Umbilical cord (tissue), 2 donors: ENCODE data around the gene DOP1B. TPM values are rescaled to one million over a fixed set of nuclear protein-coding genes. Genes with fewer than 3 reads are reported as not detected.
"Not testable (repeated sequence)": the region's sequence is repeated elsewhere in the genome, so short reads cannot be mapped to it uniquely, and the experiment has no call there.

Experiments
- DNase-seq: peaks from one replicate; pipeline ENCODE4 v3.0.0-alpha.2; 2015; ENCODE audit warnings: low spot score
- total RNA-seq: library from RNA; depleted of rRNA; stranded (reverse); fragments of >200 nt; gene quantifications from one replicate; pipeline ENCODE4 v1.2.3, GENCODE V29; 2014; ENCODE audit warnings: low replicate concordance; ENCODE audit not compliant: insufficient read depth

DOP1B gene
- total RNA-seq, 1 donor from 2014 or later, result 13.2 TPM

DNA sequence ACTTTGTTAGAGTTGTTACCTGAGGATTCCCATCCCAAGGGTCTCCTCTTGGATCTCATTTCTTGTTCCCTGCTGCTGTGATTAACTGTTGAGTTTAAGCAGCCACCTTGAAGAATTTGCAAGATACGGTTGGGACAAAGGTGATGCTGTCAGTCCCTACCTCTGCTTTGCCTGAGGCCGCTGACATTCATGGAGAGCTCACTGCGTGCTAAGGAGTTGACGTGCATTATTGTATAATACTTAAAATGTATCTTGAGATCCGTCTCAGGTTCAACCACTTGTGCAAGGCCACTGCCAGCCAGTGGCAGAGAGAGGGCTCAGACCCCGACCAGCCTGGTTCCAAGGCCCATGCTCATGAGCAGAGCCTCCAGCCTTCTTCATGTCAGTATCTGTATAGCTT is 14.2 kb downstream of the DOP1B start:
- no peak for DNase-seq

DNA sequence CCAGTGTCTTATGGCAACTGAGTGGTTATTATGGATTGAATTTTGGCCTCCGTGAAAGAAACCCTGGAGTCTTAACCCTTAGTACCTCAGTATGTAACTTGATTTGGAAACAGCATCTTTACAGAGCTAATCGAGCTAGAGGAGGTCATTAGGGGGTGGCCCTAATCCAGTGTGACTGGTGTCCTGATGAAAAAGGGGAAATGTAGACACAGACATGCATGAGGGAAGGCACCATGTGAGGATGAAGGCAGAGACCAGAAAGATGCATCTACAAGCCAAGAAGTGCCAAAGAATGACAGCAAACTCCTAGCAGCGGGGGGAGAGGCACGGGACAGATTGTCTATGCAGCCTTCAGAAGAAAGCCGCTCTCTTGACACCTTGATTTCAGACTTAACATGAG is 14.7 kb downstream of the DOP1B start:
- no peak for DNase-seq

DNA sequence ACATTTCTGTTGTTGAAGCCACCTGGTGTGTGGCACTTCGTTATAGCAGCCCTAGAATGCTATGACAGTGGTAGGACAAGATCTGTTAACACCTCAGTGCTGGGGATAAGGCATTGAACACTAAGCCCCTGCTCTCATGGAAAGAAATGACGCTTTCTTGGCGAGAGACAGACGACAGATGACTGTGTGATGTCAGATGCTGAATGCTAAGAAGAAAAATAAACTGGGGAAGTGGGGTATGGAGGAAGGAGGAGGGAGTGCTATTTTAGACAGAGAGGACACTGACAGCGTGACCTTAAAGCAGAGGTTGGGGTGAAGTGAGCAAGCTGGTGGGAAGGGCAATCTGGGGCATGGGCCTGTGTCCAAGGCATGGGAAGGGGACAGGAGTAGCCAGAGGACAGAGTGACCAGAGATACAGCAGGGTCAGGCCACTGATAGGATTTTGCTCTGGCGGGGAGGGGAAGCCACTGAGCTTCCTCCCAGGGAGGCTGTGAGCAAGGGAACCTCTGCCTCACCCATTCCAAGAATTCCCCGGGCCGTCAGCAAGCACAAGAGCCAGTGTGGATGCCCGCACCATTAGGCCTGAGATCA is 15.2 kb downstream of the DOP1B start:
- no peak for DNase-seq

DNA sequence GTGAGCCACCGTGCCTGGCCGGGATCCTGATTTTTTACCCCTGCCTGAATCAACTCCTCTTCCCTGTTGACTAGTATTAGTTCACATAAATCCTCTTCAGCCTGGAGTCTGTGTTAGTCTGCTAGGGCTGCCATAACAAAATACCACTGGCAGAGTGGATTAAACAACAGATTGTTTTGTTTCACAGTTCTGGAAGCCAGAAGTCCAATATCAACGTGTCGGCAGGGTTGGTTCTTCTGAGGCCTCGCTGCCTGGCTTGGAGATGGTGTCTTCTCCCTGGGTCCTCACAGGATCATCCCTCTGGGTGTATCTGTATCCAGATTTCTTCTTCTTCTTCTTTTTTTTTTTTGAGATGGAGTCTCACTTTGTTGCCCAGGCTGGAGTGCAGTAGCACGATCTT is 18.2 kb downstream of the DOP1B start:
- DNase-seq, result no peak

DNA sequence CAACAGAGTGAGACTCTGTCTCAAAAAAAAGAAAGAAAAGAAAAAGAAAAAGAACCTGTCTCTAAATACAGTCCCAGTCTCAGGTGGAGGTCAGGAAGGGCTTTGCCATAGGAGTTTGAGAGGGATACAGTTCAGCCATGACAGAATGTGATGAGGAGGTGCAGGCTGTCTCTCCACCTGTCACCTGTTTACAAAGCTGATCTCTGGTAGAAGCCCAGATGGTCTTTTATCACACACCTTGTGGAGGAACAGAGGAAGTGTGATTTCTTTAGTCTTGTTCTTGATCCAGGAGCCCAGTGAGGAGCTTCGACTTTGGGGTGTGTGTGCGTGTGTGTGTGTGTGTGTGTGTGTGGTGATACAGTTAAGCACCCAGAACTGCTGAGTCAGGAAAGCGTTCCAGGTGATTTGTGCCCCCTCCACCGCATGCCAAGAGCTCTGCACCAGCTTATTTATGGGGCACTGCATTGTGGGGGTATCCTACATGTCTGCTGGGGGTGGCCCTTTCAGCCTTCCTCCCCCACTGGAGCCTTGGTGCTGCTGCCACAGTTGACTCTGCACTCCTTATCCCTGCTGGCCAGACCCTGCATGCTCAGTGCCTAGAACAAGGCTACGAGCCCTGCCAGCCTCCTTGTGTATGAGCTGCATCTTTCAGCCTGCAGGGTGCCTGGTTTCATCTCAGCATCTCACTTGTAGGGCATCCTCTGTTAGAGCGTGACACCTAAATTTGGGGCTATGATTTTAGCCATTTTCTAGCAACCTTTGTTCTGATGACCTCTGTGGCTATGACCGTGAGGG is 19.3 kb downstream of the DOP1B start:
- no peak for DNase-seq

DNA sequence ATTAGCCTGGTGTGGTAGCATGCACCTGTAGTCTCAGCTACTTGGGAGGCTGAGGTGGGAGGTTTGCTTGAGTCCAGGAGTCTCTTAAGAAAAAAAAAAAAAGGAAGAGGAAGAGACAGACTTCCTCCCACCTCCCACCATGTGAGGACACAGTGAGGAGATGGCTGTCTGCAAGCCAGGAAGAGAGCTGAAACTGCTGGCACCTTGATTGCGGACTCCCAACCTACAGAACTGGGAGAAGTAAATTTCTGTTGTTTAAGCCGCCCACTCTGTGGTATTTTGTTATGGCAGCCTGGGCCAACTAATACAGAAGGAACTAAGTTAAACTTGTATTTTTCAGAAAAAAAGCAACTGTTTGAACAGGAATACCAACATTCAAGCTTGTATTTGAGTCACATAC is 21.7 kb downstream of the DOP1B start:
- no peak for DNase-seq

DNA sequence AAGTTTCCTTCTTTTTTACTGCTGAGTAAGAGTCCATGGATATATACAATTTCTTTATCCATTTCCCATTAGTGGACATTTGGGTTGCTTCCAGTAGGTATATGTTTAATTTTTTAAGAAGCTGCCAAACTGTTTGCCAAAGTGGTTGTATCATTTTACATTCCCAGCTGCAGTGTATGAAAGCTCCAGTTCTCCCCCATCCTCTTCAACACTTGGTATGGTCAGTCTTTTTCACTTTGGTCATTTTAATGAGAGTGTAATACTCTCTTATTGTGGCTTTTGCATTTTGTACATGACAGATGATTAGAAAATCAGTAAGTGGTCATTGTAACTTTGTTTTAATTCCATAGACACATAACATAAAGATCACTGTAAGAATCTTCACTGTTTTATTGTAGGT is 22.5 kb downstream of the DOP1B start:
- DNase-seq, result no peak

DNA sequence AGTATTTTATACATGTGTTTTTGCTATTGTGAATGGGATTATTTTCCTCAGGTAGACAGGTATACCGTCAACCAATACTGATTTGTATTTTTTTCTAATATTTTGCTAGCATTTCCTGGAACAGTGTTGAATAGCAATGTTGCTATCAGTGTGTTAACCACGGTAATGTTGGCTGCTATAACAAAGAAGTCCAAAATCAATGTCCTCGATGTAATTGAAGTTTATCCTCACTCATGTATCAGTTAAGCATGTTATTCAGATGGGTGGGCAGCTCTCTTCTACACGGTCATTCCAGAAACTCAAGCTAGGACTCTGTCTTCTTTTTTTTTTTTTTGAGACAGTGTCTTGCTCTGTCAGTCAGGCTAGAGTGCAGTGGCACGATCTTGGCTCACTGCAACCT is 24.3 kb downstream of the DOP1B start:
- DNase-seq, result no peak

DNA sequence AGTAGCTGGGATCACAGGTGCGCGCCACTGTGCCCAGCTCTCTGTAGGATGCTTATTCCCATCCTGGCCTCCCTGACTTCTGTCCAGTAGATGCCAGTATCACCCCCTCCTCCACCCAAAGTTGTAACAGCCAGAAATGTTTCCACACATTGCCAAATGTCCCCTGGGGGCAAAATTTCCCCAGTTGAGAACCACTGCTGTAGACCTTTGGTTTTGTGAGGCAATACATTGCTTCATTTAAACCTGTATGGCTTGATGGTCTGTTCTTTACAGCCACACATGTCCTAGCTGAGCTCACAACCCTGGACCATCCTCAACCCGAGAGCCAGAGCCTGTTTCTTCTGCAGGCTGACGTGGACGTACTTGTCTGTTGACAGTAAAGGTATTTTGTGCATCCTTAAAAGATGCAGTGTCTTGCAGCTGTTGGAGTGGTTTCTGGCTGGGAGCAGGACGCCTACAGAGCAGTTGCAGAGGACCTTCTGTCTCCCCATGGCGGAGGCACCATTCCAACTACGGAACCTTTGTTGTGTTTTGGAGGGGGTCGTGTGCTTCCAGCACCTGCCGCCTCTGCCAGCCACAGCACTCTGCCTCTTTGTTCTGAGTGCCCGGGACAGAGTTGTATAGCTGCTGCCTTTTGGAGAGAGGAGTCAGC is 26.6 kb downstream of the DOP1B start:
- DNase-seq, result no peak

DNA sequence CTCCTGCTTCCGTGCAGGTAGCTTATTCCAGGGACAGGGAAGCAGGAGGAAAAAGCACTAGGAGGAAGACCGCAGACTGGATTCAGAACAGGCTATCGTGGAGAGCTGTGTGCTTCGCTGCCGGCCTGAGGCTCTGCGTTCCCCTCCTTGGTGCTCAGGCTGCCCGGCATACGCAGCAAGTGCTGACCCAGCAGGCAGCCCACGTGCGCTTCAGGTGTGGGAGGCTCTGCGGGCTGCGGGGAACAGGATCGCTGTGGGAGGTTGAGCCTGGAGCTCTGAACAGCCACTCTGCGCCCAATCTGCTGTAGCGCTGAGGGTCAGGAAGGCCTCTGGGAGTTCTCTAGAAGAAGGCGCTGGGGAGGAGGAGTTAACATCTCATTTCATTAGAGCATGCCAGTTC is 27.9 kb downstream of the DOP1B start:
- DNase-seq, result no peak

DNA sequence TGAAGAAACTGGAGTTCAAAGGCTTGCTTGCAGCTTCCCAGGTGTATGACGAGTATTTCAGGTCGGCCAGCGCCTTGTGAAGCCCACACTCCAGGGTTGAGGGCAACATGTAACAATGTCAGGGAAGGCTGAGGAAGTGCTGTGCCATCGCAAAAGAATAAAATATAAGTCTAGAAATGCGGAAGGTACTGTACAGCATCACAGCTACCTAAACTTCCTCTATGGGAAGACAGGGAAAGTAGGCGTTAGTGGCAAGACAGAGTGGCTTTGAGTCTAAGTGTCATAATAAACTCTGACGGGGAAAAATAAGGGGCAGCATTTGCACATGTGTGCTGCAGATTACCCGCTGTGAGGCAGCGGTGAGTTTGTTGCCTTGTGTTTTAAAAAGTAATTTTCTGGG is 28.9 kb downstream of the DOP1B start:
- no peak for DNase-seq

DNA sequence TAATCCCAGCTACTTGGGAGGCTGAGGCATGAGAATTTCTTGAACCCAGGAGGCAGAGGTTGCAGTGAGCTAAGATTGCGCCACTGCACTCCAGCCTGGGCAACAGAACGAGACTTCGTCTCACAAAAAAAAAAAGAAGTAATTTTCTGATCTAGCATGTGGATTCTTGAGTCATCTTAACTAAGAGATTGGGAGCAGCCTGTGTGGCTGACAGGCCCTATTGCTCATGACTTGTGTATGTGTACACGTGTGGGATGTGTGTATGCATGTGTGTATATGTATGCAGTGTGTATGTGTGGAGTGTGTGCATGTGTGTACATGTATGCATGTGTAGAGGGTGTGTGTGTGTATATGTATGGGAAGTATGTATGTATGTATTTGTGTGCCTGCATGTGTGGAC is 29.5 kb downstream of the DOP1B start:
- DNase-seq, result no peak

DNA sequence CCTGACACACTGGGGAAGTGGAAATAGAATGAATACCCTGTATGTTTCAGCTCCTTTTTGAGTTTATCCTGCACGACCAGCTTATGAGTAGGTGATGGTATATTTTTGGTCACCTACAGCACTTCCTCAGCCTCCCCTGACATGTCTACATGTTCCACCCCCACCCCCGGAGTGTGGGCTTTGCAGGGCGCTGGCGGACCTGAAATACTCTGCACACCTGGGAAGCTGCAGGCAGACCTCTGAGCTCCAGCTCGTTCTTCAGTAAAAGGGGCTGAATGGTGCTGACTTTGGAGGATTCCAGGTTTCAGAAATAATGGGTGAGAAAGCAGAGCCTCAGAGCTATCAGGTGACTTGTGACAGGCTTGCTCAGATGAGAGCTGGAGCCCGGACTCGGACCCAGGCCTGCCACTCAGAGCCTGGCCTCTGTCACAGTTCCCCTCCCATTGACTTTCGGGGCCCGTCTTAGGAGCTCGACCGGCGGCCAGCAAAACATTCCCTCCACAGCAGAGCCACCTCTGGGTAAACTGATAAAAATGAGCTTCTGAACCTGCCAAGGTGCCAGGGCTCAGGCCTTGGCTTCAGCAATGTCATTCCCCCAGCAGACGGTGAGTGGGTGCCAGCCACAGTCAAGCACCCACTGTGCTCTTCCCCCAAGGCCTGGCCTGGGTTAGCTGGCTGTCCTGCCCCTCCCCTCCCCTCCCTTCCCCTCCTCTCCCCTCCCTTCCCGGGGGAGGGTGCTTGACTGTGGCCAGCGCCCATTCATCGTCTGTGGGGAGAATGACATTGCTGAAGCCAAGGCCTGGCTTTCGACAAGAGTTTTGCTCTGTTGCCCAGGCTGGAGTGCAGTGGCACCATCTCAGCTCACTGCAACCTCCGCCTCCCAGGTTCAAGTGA is 30.1 kb downstream of the DOP1B start:
- DNase-seq, result no peak

DNA sequence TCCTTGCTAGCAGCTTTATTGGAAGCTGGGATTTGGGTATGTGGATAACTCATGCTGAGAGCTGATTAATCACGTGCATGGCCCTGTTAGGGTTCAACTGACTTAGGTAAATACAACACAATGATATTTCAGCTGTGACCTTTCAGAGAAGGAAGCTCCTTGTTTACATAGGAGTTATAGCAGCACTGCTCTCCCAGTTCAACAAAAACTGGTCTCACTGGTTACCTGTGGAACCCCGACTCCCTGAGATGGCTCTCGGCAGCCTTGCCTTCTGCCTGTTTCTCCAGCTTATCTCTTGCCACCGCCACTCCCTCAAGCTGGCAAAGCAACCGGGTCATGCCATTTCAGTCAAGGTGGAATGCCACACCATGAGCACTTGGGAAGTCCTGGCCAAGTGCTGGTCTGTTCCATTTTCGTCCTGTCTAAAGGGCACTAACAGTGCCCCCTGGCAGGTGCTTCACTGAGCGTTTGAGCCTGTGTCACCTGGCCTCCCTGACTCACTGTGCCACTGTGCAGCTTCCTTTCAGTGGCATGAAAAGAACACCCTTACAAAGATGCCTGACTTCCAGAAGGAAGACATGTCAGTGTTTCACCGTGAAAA is 31.6 kb downstream of the DOP1B start:
- DNase-seq, result no peak

DNA sequence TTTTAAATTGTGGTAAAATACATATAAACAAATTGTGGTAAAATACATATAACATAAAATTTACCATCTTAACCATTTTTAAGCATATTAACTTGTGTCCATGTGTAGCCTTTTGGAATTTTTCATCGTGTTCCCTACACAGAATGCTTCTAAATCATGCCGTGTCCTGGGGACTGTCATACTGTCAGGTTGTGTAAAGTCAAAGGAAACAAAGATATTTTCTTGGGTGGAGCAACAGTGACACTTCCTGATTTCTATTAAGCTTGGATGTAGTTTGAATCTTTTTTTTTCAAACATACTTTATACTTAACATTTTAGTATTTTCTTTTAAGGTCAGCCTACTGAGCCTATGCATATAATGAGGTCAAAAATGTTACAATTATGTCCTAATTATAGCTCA is 32.3 kb downstream of the DOP1B start:
- DNase-seq, result no peak

DNA sequence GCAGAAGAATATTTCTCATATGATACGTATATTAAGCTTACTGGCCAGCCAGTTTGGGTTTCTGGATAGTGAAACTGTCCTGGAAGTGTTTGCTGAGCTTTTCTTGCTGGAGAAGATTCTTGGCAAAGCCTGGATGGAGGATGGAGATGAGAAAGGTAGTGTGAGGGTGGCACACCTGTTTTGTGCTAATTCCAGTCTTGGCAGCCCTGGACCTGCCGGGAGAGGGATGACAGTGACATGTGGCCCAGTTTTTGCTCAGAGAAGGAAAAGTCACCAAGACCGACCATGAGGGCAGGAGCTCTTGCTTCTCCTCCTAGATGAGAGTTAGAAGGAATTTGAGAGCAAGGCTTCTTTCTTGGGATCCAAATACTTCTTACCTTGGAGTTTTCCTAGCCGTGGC is 34.1 kb downstream of the DOP1B start:
- no peak for DNase-seq

DNA sequence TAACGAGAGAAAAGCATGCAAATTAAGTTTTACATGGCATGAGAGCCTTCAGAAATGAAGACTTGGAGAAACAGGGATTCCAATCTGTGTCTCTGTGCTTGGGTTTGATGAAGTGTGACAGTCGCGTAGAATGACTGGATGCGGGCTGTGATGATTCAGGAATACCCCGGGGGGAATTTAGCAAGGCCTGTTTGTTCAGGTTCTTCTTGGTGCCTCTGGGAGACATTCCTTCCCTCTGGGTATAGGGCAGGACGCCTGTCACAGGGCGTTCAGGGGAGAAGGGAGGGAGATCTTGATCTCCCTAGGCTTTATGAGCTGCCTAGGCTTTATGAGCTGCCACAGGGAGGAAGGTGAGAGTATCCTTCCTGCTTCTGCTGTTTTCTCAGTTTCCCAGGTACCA is 36.6 kb downstream of the DOP1B start:
- DNase-seq, result peak; percentile 18

DNA sequence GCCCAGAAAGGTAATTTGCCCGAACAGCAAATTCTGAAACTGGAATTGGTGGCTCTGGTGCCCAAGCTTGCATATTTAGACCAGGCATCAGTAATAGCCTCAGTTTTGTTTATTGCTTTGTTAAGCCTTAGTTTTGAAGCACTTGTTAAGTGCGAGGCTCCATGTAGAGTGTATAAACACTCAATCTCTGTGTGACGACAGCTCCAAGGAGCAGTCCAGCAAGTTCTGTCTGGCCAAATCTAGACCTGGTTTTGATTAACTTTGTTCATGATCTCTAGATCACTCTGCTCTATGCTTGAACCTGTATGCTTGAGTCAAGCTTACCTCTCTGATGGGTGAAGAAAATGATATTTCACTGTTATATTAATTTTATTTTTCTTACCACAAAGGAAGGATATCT is 37.4 kb downstream of the DOP1B start:
- DNase-seq, result peak; percentile 37

DNA sequence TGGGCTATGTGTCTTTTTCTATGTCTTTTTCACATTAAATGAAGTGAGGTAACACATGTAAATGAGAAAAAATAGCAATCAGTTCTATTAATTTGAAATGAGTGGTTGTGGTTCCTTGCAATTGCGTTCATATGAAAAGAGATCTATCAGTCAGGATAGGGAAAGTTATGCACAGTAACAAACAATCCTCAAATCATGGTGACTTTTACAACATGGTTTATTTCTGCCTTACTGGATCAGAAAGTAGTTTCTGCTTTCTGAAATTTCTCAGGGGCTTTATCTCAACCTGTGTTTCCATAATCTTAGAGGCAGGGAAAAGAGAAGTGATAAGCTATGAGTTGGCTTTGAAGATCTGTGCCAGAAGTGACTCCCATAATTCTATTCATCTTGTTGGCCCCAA is 39.0 kb downstream of the DOP1B start:
- DNase-seq, result no peak

DNA sequence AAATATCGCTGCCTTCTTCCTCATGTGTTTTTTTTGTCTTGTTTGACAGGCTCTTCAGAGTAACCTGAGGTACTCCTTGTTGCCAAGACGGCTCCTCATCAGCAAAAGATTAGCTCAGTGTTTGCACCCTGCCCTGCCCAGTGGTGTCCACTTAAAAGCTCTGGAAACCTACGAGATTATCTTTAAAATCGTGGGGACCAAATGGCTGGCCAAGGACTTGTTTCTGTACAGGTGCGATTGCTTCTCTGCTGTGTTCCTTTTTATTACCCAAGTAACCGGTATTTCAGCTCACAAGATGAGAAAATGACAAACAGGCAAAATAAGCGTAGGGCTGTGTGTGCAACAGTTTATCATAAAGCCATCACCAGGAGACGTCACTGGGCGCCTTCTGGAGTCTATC is 42.4 kb downstream of the DOP1B start:
- DNase-seq, result peak; percentile 49

DNA sequence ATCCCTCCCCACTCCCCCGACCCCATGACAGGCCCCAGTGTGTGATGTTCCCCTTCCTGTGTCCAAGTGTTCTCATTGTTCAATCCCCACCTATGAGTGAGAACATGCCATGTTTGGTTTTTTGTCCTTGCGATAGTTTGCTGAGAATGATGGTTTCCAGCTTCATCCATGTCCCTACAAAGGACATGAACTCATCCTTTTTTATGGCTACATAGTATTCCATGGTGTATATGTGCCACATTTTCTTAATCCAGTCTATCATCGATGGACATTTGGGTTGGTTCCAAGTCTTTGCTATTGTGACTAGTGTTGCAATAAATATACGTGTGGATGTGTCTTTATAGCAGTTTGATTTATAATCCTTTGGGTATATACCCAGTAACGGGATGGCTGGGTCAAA is 43.0 kb downstream of the DOP1B start:
- not testable (repeated sequence) for DNase-seq

DNA sequence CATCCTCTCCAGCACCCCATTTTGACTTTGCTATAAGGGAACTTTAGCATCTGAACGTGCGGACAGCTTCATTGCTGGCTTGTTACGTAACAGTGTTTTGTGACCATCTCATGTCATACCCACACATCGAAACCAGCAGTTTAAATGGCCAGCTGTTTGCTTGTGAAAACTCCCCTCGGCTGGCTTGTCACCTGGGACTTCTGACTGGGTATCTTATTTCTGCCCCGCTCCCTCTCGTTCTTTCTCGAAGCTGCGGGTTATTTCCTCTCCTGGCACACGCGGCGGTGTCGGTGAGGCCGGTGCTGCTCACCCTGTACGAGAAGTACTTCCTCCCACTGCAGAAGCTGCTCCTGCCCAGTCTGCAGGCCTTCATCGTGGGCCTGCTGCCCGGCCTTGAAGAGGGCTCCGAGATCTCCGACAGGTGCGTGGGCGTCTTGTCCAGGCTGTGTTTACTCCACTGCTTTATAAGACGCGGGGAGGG is 43.5 kb downstream of the DOP1B start:
- DNase-seq, result no peak
